H9 (cell line): ENCODE data around the gene PRKAG3. TPM values are rescaled to one million over a fixed set of nuclear protein-coding genes. Genes with fewer than 3 reads are reported as not detected.

ENCODE experiments used
- DNase-seq: peaks from one replicate; pipeline ENCODE4 v3.0.0-alpha.2; 2017
- H2AFZ ChIP-seq: one replicate; pipeline ENCODE4 v1.6.1; 2013; ENCODE audit warnings: mild to moderate bottlenecking, low read length, control low read depth, moderate library complexity
- H2AK5ac ChIP-seq: 2 replicates; pipeline ENCODE4 v1.6.1; 2013; ENCODE audit warnings: low read length, control low read depth, mixed read lengths; ENCODE audit not compliant: insufficient read length
- H2BK120ac ChIP-seq: one replicate; pipeline ENCODE4 v1.6.1; 2013; ENCODE audit warnings: low read depth, mild to moderate bottlenecking, low read length, control low read depth, inconsistent platforms; ENCODE audit not compliant: poor library complexity, severe bottlenecking
- H2BK12ac ChIP-seq: 2 replicates; pipeline ENCODE4 v1.6.1; 2013; ENCODE audit warnings: low read length, control low read depth, mixed read lengths, low read depth; ENCODE audit not compliant: insufficient read length
- H2BK15ac ChIP-seq: 2 replicates; pipeline ENCODE4 v1.6.1; 2013; ENCODE audit warnings: low read depth, low read length, control low read depth
- H2BK20ac ChIP-seq: one replicate; pipeline ENCODE4 v1.6.1; 2013; ENCODE audit warnings: low read depth, mild to moderate bottlenecking, low read length, control low read depth, inconsistent platforms; ENCODE audit not compliant: poor library complexity, severe bottlenecking
- H2BK5ac ChIP-seq: 2 replicates; pipeline ENCODE4 v1.6.1; 2013; ENCODE audit warnings: low read length, control low read depth, mixed read lengths; ENCODE audit not compliant: insufficient read length
- H3K14ac ChIP-seq: 2 replicates; pipeline ENCODE4 v1.6.1; 2013; ENCODE audit warnings: low read length, control low read depth; ENCODE audit not compliant: insufficient read depth
- H3K18ac ChIP-seq: 2 replicates; pipeline ENCODE4 v1.6.1; 2013; ENCODE audit warnings: low read depth, mild to moderate bottlenecking, mixed read lengths, low read length, control low read depth; ENCODE audit not compliant: insufficient read length
- H3K23ac ChIP-seq: 2 replicates; pipeline ENCODE4 v1.6.1; 2013; ENCODE audit warnings: low read length, control low read depth, mixed read lengths, low read depth; ENCODE audit not compliant: insufficient read length
- H3K23me2 ChIP-seq: 2 replicates; pipeline ENCODE4 v1.6.1; 2013; ENCODE audit warnings: low read depth, mild to moderate bottlenecking, mixed read lengths, low read length, control low read depth; ENCODE audit not compliant: insufficient read length, poor library complexity, severe bottlenecking
- H3K27ac ChIP-seq: 2 replicates; pipeline ENCODE4 v1.5.1; 2013; ENCODE audit warnings: low read length, control low read depth, mixed read lengths, low read depth; ENCODE audit not compliant: insufficient read length
- H3K27me3 ChIP-seq: 2 replicates; pipeline ENCODE4 v1.6.1; 2013; ENCODE audit warnings: low read length, control low read depth, inconsistent platforms; ENCODE audit not compliant: insufficient read depth
- H3K4ac ChIP-seq: 2 replicates; pipeline ENCODE4 v1.6.1; 2013; ENCODE audit warnings: low read depth, mild to moderate bottlenecking, control low read depth, inconsistent platforms, low read length, moderate library complexity
- H3K4me1 ChIP-seq: 2 replicates; pipeline ENCODE4 v1.6.1; 2013; ENCODE audit warnings: low read length, control low read depth, inconsistent platforms; ENCODE audit not compliant: insufficient read depth
- H3K4me2 ChIP-seq: 2 replicates; pipeline ENCODE4 v1.6.1; 2013; ENCODE audit warnings: low read length, control low read depth, mixed read lengths; ENCODE audit not compliant: insufficient read length, insufficient read depth
- H3K56ac ChIP-seq: 2 replicates; pipeline ENCODE4 v1.6.1; 2013; ENCODE audit warnings: low read depth, mild to moderate bottlenecking, mixed read lengths, low read length, control low read depth; ENCODE audit not compliant: insufficient read length
- H3K79me1 ChIP-seq: 2 replicates; pipeline ENCODE4 v1.6.1; 2013; ENCODE audit warnings: low read depth, mild to moderate bottlenecking, moderate library complexity, low read length, control low read depth, inconsistent platforms; ENCODE audit not compliant: insufficient read depth, poor library complexity, severe bottlenecking
- H3K79me2 ChIP-seq: 2 replicates; pipeline ENCODE4 v1.6.1; 2013; ENCODE audit warnings: low read length, control low read depth, inconsistent platforms; ENCODE audit not compliant: insufficient read depth
- H3K9ac ChIP-seq: 2 replicates; pipeline ENCODE4 v1.6.1; 2013; ENCODE audit warnings: low read length, control low read depth, mixed read lengths; ENCODE audit not compliant: insufficient read length; ENCODE audit errors: extremely low read depth
- H3K9me3 ChIP-seq: one replicate; pipeline ENCODE4 v1.6.1; 2013; ENCODE audit warnings: low read depth, low read length, inconsistent platforms; ENCODE audit not compliant: control insufficient read depth
- H3T11ph ChIP-seq: one replicate; pipeline ENCODE4 v1.6.1; 2013; ENCODE audit warnings: mild to moderate bottlenecking, low read length, control low read depth, inconsistent platforms
- H4K20me1 ChIP-seq: one replicate; pipeline ENCODE4 v1.6.1; 2013; ENCODE audit not compliant: control insufficient read depth, insufficient read length, insufficient read depth
- H4K5ac ChIP-seq: 2 replicates; pipeline ENCODE4 v1.6.1; 2013; ENCODE audit warnings: low read depth, mild to moderate bottlenecking, mixed read lengths, low read length, control low read depth; ENCODE audit not compliant: insufficient read length
- H4K8ac ChIP-seq: replicated peaks from 2 replicates; pipeline ENCODE4 v1.6.1; 2013; ENCODE audit warnings: low read length, control low read depth, mixed read lengths, low read depth; ENCODE audit not compliant: insufficient read length
- H4K91ac ChIP-seq: 2 replicates; pipeline ENCODE4 v1.6.1; 2013; ENCODE audit warnings: low read depth, mild to moderate bottlenecking, moderate library complexity, mixed read lengths, low read length, control low read depth; ENCODE audit not compliant: insufficient read length
- H3K27ac Mint-ChIP-seq, 3 experiments: 2 replicates in 2 of 3; 3 replicates in 1 of 3; pipeline ENCODE4 v1.8.0; 2020 to 2021; ENCODE audit warnings: mixed read lengths in 3 of 3, mild to moderate bottlenecking in 1 of 3, moderate library complexity in 1 of 3
- H3K27me3 Mint-ChIP-seq: 2 replicates; pipeline ENCODE4 v1.8.0; 2021; ENCODE audit warnings: low read depth, mild to moderate bottlenecking, moderate library complexity, mixed read lengths
- H3K36me3 Mint-ChIP-seq, 3 experiments: 2 replicates in 2 of 3; 3 replicates in 1 of 3; pipeline ENCODE4 v1.8.0; 2020 to 2021; ENCODE audit warnings: low read depth in 3 of 3, mixed read lengths in 3 of 3; ENCODE audit not compliant: insufficient read depth in 1 of 3
- H3K4me1 Mint-ChIP-seq, 2 experiments: 2 replicates each; pipeline ENCODE4 v1.8.0; 2020; ENCODE audit warnings: mixed read lengths in 2 of 2
- H3K4me3 Mint-ChIP-seq, 2 experiments: 2 replicates in 1 of 2; 3 replicates in 1 of 2; pipeline ENCODE4 v1.8.0; 2020 to 2021; ENCODE audit warnings: mild to moderate bottlenecking in 2 of 2, mixed read lengths in 2 of 2, moderate library complexity in 1 of 2
- H3K9me3 Mint-ChIP-seq, 2 experiments: 2 replicates in 1 of 2; 3 replicates in 1 of 2; pipeline ENCODE4 v1.8.0; 2020; ENCODE audit warnings: mild to moderate bottlenecking in 2 of 2, mixed read lengths in 2 of 2, moderate library complexity in 1 of 2
- WGBS: extraction: QIAGEN DNeasy Blood & Tissue Kit; methylation state at CpG from one replicate; pipeline ENCODE4 v1.1.7; 2013; ENCODE audit warnings: missing lambda C conversion rate, low lambda C conversion rate, mixed read lengths; ENCODE audit not compliant: insufficient read length; ENCODE audit errors: extremely low coverage; 5-methylcytosine and 5-hydroxymethylcytosine counted together
- total RNA-seq: library from RNA; stranded (reverse); gene quantifications from 2 replicates; pipeline ENCODE4 v1.2.1, GENCODE V29; 2021
- TF ChIP-seq, protein P1 (sequence below): fragments of 200-600 bp; sonication (generic); conservative IDR thresholded peaks from 3 replicates; pipeline ENCODE4 v1.8.0; 2021; ENCODE audit warnings: antibody characterized with exemption, mild to moderate bottlenecking

The PRKAG3 gene
- total RNA-seq, 1 experiment from 2014 or later = not detected

- Histone ChIP-seq H3K18ac (no peak overlapping the region), H4K91ac (no peak overlapping the region), H3K27me3 (no peaks in the 10 kb centered on the region), H2BK120ac (no peak overlapping the region), H3K4me2 (no peak overlapping the region), H3K27ac (no peak overlapping the region), H4K8ac (no peak overlapping the region), H2BK5ac (no peak overlapping the region), H3K23ac (no peak overlapping the region), H3T11ph (no peak overlapping the region), H2AK5ac (no peak overlapping the region), H3K79me2 (no peaks in the 10 kb centered on the region), H3K4me1 (no peaks in the 10 kb centered on the region), H2BK15ac (no peak overlapping the region), H2BK20ac (no peak overlapping the region), H2AFZ (no peak overlapping the region), H3K14ac (no peak overlapping the region), H2BK12ac (no peak overlapping the region), H3K56ac (no peak overlapping the region), H3K23me2 (no peaks in the 10 kb centered on the region), H3K9ac (no peak overlapping the region), H4K20me1 (no peaks in the 10 kb centered on the region), H3K79me1 (no peaks in the 10 kb centered on the region), H3K4ac (no peak overlapping the region), H3K9me3 (no peaks in the 10 kb centered on the region), H4K5ac (no peak overlapping the region)
- Mint-ChIP-seq H3K36me3 (no peaks in the 10 kb centered on the region), H3K4me3 (no peak overlapping the region), H3K9me3 (peaks cover 5 to 7% of the 10 kb centered on the region in 2 experiments), H3K27ac (no peak overlapping the region), H3K27me3 (peaks cover 18% of the 10 kb centered on the region), H3K4me1 (0 out of 4 replicates have a peak, but pooled peaks cover 0 to 3% of the 10 kb centered on the region in 2 experiments)
- TF ChIP-seq, protein P1, sequence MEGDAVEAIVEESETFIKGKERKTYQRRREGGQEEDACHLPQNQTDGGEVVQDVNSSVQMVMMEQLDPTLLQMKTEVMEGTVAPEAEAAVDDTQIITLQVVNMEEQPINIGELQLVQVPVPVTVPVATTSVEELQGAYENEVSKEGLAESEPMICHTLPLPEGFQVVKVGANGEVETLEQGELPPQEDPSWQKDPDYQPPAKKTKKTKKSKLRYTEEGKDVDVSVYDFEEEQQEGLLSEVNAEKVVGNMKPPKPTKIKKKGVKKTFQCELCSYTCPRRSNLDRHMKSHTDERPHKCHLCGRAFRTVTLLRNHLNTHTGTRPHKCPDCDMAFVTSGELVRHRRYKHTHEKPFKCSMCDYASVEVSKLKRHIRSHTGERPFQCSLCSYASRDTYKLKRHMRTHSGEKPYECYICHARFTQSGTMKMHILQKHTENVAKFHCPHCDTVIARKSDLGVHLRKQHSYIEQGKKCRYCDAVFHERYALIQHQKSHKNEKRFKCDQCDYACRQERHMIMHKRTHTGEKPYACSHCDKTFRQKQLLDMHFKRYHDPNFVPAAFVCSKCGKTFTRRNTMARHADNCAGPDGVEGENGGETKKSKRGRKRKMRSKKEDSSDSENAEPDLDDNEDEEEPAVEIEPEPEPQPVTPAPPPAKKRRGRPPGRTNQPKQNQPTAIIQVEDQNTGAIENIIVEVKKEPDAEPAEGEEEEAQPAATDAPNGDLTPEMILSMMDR = no peak
- no peak for DNase-seq
- no CpG with 5 or more reads among the region's 4 CpGs for WGBS
Measured at GRCh38 chr2:218839430-218839829, 7.8 kb upstream of the PRKAG3 start.
